Panc1 (cell line): Measurements from ENCODE around the gene KCNK10.
A peak's percentile ranks its signal among the peaks of the same experiment; 100 is the strongest.

Experiments used
- POLR2AphosphoS5 ChIP-seq: IDR thresholded peaks from 2 replicates; pipeline ENCODE4 v1.6.1; 2012; ENCODE audit warnings: mild to moderate bottlenecking, low read depth, low read length, moderate library complexity
- SIN3A ChIP-seq: IDR thresholded peaks from 2 replicates; pipeline ENCODE4 v1.6.1; 2012; ENCODE audit warnings: low read depth, mild to moderate bottlenecking, low read length, moderate library complexity, borderline replicate concordance; ENCODE audit not compliant: insufficient read depth
- TCF7L2 ChIP-seq: IDR thresholded peaks from 2 replicates; pipeline ENCODE4 v1.6.1; 2011; ENCODE audit warnings: mild to moderate bottlenecking, low read depth, low read length, inconsistent platforms
- TF ChIP-seq, protein P1 (sequence below): fragments of 450-650 bp; IDR thresholded peaks from 2 replicates; pipeline ENCODE4 v1.5.1; 2017; ENCODE audit warnings: mild to moderate bottlenecking

DNA sequence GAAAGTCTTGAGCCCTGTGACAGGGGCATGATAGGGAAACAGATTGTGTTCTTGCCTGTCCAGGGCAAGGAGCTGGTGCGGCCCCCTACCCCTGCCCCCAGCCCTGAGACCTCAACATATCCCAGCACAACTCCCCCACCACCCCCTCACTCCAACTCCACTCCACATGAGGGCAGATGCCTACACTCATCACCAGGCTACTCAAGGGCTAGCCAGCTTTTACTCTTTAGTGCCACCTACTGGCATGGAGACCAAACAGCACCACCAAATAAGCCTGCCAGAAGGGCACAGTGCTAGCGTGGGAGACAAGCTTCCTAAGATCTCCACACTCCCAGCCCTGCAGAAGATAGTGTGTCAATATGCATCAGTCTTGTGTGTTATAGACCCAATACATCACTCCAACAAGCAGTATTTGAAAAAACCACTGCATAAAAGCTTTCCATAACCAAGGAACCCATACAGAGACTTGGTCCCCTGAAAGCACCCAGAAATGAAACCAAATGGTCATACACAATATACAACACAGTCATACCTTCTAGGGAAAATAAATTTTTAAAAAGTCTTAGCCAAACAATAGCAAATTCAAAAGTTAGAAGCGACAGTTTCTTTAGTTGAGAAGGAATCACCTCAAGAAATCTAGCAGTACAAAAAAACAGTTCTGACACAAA, 154.4 kb downstream of the KCNK10 start:
- TF ChIP-seq, protein P1, sequence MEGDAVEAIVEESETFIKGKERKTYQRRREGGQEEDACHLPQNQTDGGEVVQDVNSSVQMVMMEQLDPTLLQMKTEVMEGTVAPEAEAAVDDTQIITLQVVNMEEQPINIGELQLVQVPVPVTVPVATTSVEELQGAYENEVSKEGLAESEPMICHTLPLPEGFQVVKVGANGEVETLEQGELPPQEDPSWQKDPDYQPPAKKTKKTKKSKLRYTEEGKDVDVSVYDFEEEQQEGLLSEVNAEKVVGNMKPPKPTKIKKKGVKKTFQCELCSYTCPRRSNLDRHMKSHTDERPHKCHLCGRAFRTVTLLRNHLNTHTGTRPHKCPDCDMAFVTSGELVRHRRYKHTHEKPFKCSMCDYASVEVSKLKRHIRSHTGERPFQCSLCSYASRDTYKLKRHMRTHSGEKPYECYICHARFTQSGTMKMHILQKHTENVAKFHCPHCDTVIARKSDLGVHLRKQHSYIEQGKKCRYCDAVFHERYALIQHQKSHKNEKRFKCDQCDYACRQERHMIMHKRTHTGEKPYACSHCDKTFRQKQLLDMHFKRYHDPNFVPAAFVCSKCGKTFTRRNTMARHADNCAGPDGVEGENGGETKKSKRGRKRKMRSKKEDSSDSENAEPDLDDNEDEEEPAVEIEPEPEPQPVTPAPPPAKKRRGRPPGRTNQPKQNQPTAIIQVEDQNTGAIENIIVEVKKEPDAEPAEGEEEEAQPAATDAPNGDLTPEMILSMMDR, result peak; percentile 80
- TF ChIP-seq POLR2AphosphoS5 (no peak), TCF7L2 (no peak), SIN3A (no peak)
